ENCODE measurements around the gene SORCS1.
"Not testable (repeated sequence)": the region's sequence is repeated elsewhere in the genome, so short reads cannot be mapped to it uniquely, and the experiment has no call there.

Gene SORCS1

DNA sequence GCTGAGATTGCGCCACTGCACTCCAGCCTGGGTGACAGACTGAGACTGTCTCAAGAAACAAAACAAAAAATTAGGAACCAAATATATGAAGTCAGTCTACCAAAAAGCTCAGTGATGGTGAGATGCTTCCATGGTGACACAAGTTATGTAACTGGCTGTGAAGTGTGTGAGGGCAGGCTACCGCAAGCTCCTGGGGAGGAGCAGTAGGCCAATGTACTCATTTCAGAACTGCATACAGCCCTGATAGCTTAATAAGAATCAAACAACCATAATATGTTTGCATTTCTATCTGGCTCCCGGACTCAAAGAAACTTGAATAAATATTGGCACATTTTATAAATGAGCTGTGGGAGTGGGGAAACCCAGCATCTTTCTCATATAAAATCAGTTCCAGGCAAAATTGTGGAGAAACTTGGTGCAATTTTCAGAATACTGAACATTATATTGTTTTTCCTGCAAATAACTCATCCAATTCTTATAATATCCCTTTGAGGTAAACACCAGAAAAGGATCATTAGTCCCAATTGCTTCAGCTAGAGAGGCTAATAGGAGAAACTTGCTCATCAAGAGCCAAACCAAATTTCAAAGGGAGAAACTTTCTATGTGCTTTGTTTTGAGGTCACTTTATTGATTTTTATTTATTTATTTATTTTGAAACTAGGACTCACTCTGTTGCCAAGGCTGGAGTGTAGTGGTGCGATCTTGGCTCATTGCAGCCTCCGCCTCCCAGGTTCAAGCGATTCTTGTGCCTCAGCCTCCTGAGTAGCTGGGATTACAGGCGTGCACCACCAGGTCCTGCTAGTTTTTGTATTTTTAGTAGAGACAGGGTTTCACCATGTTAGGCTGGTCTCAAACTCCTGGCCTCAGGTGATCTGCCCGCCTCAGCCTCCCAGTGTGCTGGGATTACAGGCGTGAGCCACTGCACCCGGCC is 127.0 kb downstream of the SORCS1 start:
- DNase-seq, result no peak

DNA sequence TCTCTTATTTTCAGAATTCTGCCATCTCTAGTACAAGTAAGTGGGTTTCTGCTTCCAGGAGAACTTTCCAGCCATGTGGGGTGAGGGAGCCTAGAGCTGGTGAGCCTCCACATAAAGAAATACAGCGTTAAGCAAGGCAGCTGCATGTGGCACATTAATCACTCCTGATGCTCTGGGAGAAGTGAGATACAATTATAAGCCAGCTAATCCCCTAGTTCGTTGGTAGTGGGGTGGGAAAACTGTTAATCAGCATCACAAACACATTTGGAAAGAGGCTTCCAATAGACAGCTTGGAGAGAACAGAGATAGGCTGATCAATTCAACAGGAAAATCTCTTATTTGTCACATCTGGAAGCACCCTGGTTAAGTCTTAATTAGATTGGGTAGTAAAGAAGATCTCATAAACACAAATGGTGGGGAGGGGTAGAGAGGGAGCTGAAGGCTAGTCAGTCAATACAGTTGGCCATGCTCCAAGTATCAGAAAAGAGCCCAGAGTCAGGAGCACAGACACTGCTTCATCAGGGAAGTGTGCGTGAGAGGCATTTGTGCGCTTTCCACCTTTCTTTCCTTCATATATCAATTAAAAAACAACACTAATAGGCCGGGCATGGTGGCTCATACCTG is 130.6 kb downstream of the SORCS1 start:
- DNase-seq, result no peak

DNA sequence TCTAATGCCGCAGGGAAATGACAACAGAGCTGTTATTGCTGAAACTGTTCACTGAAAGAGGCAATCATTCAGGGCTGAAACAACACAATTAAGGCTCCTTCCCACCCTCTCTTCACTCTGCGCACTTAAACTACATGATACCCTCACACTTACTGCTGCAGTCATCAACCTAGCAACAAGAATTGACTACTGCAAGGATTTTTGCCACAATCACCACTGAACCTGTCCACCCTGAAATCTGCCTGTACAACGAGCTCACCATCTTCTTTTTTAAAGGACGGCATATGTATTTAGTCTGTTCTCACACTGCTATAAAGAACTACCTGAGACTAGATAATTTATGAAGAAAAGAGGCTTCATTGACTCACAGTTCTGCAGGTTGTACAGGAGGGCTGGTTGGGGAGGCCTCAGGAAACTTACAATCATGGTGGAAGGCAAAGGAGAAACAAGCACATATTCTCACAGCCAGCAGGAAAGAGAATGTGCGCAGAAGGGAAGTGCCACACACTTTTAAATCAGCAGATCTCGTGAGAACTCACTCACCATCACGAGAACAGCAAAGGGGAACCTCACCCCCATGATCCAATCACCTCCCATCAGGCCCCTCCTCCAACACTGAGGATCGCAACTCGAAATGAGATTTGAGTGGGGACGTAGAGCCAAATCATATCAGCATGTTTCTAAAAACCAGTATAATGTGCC is 131.7 kb downstream of the SORCS1 start:
- no peak for DNase-seq

DNA sequence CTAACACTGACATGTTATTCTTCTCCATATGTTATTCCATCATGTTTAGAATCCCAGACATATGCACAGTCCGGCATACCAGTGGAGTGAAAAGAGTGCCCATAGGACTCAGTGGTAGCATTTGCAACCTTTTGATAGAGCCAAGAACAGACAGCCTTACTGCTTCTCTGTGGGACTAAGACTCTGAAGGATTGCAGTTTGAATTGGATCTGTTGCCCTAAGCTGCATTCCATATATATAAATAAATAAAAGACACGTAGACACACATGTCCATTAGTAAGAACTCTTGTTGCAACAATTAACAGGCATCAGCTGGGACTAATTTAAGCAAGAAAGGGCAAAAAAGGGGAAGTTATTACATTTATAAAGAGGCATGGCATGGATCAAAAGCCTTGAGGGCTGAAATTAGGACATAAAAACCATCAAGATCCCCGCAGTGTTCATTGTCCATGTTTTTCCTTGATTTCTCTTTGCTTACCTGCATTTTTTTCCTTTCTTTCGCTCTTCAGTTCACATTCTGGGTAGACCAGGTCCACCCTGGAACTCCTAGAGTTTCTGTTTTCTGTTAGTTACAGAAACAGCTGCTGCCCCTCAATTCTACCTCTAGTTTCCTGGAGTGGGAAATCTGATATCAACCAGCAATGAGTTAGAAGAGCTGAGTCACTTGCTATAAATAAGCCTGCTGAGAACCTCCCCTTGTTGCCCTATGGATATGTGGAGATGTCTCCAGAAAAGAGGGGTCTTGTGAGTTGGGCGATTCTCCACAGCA is 132.4 kb downstream of the SORCS1 start:
- no peak for DNase-seq

DNA sequence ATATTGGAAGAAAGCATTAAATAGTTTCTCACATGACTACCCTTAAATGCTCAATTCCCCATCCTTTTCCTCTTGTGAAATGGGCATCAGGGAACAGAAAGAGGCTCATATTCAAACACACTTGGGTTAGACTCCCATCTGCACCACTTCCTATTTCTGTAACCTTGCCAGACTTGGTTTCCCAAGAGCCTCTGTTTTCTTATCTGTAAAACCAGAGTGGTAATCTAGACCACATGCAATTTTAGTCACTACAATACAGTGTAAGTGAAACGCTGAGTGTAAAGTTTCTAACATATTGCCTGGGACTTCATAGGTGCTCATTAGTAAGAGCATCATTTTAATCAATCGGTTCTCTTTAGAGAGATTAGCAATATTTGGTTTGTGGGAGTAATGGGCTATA is 136.3 kb downstream of the SORCS1 start:
- DNase-seq, result no peak

DNA sequence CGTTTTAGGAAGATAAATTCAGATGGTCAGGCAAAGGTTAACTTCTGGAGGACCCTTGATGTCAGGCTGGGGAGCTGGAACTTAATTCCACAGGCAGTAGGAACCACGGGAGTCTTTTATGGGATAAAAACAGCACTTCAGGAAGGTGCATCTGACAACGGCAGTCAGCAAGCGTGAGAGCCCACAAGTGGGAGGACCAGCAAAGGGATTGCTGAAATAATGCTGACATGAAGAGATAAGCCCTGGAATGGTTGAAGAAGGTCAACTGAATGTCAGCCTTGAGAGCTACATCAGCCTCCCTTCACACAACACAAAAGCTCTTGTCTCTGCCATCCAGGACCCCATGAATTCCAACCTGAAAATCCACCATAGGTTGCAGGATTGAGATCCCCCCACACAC is 138.8 kb downstream of the SORCS1 start:
- DNase-seq, result no peak

DNA sequence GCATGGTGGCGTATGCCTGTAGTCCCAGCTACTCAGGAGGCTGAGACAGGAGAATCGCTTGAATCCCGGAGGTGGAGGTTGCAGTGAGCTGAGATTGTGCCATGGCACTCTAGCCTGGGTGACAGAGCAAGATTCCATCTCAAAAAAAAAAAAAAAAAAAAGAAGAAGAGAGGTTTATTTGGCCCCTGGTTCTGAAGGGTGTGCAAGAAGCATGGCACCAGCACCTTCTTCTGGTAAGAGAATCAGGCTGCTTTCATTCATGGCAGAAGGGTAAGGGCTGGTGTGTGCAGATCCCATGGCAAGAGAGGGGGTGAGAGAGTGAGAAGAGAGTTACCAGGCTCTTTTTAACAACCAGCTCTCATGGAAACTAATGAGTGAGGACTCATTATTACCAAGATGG is 140.5 kb downstream of the SORCS1 start:
- not testable (repeated sequence) for DNase-seq

DNA sequence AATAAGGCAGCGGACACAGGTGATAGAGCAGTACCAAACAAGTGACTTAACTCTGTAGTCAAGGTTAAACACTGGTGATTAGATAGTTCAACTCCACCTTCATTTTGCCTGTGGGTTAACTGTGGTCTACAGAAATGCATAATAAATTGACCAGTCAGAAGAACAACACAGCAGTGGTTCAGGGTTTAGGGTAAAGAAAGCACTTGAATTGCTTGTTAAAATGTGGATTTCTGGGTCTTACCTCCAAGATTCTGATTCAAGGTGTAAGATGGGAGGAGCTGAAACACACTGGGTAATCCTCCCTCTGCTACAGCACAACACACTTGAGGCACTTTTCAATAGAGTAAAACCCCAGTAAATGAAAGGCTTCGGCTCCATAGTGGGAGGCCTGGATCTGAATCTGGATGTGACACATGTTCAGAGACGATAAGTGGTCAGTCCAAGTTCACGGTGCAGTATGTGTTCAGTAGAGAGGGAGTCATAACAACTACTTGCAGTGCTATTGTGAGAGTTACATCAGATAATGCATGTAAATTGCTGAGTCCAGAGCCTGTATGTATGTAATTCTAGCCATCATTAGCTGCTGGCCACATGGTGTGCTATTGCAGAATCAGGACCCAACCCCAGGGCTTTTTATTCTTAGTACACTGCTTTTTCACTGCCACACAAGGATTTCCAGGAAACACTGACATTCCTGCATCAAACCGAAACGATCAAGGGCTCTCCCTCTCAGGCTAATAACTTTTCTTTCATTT is 141.7 kb downstream of the SORCS1 start:
- DNase-seq, result no peak

DNA sequence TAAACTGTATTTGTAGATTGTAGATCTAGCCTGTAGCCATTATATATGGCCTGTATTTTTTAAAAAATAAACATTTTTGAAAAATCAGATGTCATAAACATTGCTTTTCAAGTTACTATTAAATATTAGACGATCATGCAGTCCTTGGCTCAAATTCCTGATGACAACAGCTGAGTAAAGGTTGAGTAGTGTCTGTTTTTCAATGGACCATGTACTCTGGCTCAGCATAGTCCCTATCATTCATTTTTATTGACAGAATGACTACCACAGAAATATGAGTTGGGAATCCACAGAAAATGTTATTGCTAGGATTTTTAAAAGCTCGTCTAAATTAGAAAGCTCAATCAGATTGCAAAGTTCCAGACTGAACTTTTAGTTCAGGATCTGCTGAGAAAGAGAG is 145.4 kb downstream of the SORCS1 start:
- DNase-seq, result no peak

DNA sequence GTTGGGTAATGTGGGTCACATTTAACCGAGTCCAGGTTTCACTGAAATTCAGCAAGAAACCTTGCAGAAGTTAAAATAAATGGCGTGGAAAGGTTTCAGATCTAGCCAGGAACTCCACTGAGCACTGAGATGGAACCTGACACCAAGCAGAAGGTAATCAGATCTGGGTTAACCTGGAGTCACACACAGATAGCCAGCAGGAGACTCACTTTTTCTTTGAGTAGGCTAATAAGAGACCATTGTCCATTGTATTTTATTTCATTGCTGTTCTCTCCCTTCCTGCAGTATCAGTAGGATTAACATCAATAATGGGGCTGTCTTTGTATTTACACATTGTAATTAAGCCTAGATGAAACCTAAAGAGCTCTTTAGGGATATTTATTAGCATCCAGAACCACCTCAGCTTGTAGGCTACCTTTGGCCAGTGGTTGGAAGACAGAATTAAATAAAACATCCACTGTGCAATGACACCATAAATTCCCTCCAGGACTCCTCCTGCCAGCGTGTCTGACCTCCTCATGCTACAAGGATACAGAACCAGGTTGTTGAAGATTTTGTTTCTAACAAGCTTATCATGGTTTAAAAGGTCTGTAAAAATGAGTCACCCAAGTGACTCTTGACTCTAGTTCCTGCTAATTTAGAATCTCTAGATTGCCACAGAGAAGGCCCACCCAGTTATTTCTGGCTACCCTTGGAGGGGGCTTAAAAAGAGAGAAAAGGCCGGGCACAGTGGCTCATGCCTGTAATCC is 151.1 kb downstream of the SORCS1 start:
- DNase-seq, result no peak

DNA sequence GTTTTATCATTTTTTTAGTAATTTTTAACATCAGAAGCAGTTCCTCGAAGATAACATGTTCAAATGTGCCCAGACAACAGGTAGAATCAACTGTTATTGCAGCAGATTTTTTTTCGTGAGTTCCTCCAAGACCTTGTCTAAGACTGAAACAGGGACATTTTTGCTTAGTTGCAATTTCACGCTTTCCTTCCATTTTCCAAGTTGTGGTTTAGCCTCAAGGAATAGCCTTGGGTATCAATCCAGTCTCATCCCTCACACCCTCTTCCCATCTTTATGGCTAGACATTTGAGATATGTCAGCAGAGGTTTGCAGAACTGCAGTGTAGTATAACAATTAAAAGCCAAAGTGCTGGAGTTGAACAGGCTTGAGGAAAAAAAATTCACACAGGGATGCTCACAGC is 152.5 kb downstream of the SORCS1 start:
- DNase-seq, result no peak

DNA sequence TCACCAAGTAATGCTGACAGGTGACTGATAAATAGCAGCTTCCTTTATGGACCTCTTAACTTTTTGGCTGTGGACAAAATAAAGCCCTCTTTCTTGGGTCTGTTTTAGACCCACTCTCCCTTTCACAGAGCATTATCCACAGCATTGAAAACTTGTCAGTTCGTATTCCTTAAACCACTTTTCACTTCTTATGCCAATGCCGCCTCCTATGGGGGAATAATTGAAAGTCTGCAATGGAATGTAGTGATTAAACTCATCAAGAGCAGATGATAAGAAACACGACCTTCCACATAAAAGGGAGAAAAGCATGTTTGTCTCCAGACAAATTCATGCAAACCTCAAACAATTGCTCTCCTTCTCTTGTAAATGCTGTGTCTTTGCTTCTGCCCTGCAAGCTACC is 153.4 kb downstream of the SORCS1 start:
- no peak for DNase-seq

DNA sequence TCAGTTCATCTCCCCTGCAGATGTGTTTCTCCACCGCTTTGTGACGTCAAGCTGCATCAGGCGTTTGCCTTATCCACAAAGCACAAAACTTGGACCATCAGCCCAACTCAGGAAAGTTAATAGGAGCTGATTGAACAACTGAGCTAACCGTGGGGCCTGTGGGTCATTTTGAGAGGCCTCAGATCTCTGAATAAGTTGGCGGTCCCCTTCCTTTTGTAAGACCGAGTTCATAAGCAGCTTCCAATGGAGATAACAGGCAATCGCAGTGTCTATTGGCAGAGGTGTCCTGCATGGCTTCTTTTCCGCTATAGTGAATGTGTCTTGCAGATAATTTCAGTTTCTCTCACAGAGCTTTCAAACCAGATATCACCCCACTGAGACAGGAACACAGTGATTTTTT is 154.0 kb downstream of the SORCS1 start:
- no peak for DNase-seq

DNA sequence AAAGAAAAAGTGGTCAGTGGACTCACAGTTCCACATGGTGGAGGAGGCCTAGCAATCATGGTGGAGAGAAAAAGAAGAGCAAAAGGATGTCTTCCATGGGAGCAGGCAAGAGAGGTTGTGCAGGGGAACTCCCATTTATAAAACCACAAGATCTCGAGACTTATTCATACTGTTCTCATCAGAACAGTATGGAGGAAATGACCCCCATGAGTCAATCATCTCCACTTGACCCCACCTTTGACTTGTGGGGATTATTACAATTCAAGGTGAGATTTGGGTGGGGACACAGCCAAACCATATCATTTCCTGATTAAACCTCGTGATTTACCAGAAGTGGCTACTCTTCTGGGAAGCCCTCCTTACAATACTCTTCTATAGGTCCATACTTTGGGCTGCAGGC is 160.1 kb downstream of the SORCS1 start:
- no peak for DNase-seq

DNA sequence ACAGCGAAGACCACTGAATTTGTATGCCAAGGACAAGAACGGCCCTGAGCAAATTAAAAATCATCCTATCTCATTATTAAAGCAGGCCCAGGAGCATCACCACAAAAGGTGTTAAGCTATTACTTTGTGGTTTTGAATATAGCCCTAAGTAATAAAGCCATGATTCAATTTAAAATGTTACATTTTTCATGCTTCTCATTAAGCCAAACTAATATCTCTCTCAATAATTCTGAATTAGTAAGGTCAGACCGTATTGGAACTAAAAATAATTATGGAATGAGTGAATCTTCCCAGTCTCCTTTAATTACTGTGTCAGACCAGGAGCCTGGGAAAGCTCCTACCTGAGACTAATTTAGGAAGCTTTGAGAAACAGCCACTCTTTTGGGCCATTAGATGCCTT is 162.4 kb downstream of the SORCS1 start:
- no peak for DNase-seq

DNA sequence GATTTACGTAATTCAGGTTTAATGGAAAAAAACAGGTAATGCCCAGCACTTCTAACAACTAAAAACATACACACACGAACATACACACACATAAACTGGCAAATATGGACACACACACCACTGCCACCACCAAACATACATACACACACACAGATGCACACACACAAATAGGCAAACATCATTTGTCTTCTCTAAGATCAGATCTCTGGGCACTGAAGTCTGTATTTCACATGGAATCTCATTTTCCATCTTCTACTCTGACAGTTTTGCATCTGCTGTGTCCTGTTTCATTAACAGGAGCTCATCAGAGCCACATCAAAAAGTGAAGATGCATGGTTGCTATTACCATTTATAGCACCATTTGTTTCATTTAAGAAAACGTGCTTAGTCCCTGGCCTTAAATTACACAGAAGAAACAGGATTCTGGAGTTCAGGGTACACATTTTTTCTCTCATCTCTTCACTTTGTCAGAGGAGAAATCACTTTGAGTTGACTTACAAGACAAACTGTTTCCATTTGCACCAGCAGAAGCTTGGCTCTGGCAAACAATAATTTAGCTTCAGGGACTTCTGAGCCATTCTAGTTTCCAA is 165.3 kb downstream of the SORCS1 start:
- DNase-seq, result no peak

DNA sequence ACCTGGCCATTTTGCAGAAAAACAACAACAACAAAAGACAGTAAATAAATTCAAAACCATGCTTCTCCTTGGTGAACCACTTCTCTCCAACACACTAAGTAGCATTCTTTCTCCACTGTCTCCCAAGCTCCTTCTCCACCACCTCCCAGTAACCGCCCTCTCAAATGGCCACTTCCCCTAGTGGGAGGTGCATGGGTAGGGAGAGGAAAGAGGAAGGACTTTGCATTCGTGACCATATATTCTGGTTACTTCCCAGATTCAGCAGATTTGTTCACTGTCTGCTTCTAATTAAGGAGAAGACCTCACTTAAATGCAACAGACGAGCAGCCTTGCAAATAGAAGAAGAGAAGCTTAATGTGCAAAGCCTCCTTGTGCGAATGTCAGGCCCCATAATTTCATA is 166.8 kb downstream of the SORCS1 start:
- DNase-seq, result no peak

DNA sequence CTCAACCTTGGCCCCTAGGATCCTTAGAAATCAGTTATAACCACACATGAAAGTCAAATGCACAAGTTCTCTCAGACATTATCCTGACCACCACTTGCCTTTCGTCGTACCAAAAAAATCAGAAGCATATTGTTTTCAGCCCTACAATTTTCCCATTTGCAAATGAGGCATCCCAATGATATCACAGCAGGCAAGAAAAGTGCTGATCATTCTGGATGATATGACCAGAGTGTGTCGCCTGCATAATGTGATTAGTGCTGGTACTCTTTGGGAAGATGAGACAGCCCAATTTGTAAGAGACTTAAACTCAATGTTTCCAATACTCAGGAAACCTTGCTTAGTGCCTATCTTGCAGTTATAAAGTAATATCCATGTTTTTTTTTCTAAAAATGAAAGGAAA is 168.0 kb downstream of the SORCS1 start:
- DNase-seq, result no peak

DNA sequence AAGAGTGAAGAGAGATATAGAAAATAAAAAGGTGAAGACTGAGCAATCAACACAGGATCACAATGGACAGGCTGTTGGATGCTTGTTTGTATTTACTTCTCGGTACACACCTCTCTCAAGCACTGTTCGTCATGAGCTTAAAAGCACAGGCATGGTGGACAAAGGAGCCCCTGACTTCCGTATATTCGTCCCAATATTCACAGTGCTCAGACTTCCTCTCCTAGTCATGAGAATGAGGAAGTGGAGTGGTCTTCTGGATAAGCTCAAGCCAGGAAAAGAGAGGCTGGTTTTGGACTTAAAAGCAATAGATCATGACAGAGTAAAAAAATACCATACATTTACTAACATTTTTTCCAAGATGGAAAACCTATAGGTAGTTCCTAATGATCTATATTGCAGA is 172.5 kb downstream of the SORCS1 start:
- no peak for DNase-seq

DNA sequence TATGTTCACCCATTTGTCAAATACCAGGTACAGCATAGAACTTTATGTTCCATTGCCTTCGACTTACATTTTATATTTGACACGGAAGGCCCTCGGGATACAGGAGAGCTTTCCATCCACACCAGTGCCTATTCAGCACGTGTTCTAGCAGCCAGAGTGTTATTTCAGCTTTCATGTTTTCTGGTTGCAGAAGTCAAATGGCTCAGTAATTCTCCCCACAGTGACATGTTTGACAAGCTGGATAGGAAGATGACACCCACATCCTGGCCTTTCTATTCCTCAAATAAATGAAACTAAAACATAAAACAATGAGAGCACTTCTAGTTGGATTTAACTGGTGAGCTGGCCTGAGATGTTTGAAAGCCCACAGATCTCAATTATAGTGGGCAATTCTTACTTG is 173.4 kb downstream of the SORCS1 start:
- no peak for DNase-seq

DNA sequence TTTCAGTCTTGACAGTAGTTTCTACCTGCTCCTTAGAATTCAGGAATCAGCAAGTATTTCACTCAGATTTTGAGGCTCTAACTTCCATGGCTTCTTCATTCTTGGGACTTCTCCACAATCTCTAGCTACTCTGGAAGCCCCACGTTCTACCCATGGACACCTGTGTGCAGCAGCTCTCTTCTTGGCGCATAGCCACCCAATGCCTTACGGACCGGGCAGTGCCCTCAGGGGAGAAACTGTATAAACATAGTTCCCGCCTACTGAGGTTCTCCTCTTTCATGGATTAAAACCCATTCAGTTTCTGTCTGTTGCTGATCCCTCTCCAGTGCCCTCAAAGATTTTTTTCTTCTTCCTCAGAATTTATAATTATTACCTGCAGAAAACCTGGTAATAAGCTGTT is 177.1 kb downstream of the SORCS1 start:
- no peak for DNase-seq

Measured in right forelimb (tissue), 1 donor.